ENCODE data around the gene OXT. TPM values are rescaled to one million over a fixed set of nuclear protein-coding genes. Genes with fewer than 3 reads are reported as not detected.

The OXT gene
- total and polyA plus RNA-seq, 2 of the 13 experiments (the other 11 are each of a cell fraction or from before 2014, with no cell fraction given) = not detected

- Histone ChIP-seq H3K4me1 (ENCODE audit: insufficient read depth, low read length) (peaks cover 45% of the 10 kb centered on the region), H3K9ac (ENCODE audit: insufficient read depth, low read depth, low read length) (no peak overlapping the region), H3K4me3 (replicated peaks in 1 of 3; ENCODE audit: insufficient read depth in 1 of 3, low read depth in 2 of 3, low read length in 3 of 3) (no peak overlapping the region), H3K79me2 (ENCODE audit: insufficient read depth, low read length) (no peaks in the 10 kb centered on the region), H3K36me3 (replicated peaks in 1 of 2; ENCODE audit: control insufficient read depth in 1 of 2, insufficient read depth in 2 of 2, low read length in 2 of 2) (peaks cover 2 to 17% of the 10 kb centered on the region in 2 experiments; a peak in 4 of 5 replicates), H3K9me3 (ENCODE audit: low read length) (no peaks in the 10 kb centered on the region), H3K27me3 (ENCODE audit: control insufficient read depth in 1 of 2, insufficient read depth in 2 of 2, low read length in 2 of 2) (no peaks in the 10 kb centered on the region), H3K27ac (ENCODE audit: extremely low read length, insufficient read depth, low read length) (no peak overlapping the region), H4K20me1 (ENCODE audit: insufficient read depth, low read length) (no peaks in the 10 kb centered on the region), H3K4me2 (ENCODE audit: low read depth, low read length) (no peak overlapping the region), H2AFZ (ENCODE audit: low read length) (no peak overlapping the region)
- FAIRE-seq (no peak), ATAC-seq (no peak), DNase-seq (ENCODE audit: low spot score) (no peak)
- in situ Hi-C loops (cut with HindIII; ENCODE audit: extremely low pct_ligation_motif_present, low pct_unique_long_range_greater_than_20kb) = loop anchor here (10.0 kb wide), 1 partner anchor 62 kb away; no protein-coding TSS in a partner anchor
- TF ChIP-seq MYNN (CRISPR knock-in tag; IDR thresholded peaks at IDR 0.05; ENCODE audit: low read depth) (no peak), ZGPAT (CRISPR knock-in tag; IDR thresholded peaks at IDR 0.05) (no peak), ZBTB33 (CRISPR knock-in tag; IDR thresholded peaks at IDR 0.05) (no peak), SOX6 (IDR thresholded peaks at IDR 0.05) (no peak), SOX6 (CRISPR knock-in tag; IDR thresholded peaks at IDR 0.05) (no peak), ZFP36L2 (CRISPR knock-in tag; IDR thresholded peaks at IDR 0.05) (no peak), ASH2L (IDR thresholded peaks at IDR 0.05; ENCODE audit: insufficient read length, low read depth, low read length) (no peak)
- CTCF ChIA-PET (ENCODE audit: low intra/inter-chr PET ratio, low total read pairs) = interaction anchor here (1.0 to 5.3 kb wide), 3 partner anchors 38 to 63 kb away, joined by 4 to 47 read pairs (median 4); no protein-coding TSS in a partner anchor
- POLR2A ChIA-PET = no interaction called here
- BruUV-seq (replicated peaks) = no TSS peak
- intact Hi-C loops (cut with micrococcal nuclease; ENCODE audit: unreplicated experiment) = loop anchor here (5.0 kb wide), 1 partner anchor 39 kb away; no protein-coding TSS in a partner anchor
- WGBS (ENCODE audit: low lambda C conversion rate) = 87% methylated on average over 4 of the region's 4 CpGs
These were observed 44.9 kb downstream of the OXT start for GRCh38 chr20:3116341-3116740.
